ENCODE data around the gene PCCA.

PCCA gene

DNA sequence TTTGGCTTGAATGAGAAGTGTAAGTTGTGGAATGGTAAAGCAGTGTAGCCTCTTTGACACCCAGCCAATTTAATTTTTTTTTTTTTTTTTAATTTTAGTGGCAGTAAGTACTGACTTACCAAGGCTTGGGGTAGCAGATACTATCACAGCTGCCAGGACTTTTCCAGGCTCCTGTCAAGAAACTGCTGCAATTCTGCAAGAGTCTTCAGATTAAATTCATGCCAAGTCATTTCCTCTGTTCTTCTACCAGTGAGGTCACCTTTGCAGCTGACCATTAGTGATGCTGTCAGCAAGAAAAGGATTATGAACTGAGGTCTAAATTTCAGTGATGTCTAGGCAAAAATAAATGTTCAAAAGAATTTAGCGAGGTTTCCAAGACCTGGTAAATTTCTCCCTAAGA lies 408.5 kb downstream of the PCCA start:
- TF ChIP-seq TOX (CRISPR knock-in tag; IDR thresholded peaks at IDR 0.05; ENCODE audit: borderline replicate concordance): no peak
- TF ChIP-seq PPARA (CRISPR knock-in tag; IDR thresholded peaks at IDR 0.05; ENCODE audit: borderline replicate concordance): no peak
- TF ChIP-seq, protein P1, sequence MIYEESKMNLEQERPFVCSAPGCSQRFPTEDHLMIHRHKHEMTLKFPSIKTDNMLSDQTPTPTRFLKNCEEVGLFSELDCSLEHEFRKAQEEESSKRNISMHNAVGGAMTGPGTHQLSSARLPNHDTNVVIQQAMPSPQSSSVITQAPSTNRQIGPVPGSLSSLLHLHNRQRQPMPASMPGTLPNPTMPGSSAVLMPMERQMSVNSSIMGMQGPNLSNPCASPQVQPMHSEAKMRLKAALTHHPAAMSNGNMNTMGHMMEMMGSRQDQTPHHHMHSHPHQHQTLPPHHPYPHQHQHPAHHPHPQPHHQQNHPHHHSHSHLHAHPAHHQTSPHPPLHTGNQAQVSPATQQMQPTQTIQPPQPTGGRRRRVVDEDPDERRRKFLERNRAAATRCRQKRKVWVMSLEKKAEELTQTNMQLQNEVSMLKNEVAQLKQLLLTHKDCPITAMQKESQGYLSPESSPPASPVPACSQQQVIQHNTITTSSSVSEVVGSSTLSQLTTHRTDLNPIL (CRISPR knock-in tag; IDR thresholded peaks at IDR 0.05; ENCODE audit: low read depth): no peak
- TF ChIP-seq, protein P2, sequence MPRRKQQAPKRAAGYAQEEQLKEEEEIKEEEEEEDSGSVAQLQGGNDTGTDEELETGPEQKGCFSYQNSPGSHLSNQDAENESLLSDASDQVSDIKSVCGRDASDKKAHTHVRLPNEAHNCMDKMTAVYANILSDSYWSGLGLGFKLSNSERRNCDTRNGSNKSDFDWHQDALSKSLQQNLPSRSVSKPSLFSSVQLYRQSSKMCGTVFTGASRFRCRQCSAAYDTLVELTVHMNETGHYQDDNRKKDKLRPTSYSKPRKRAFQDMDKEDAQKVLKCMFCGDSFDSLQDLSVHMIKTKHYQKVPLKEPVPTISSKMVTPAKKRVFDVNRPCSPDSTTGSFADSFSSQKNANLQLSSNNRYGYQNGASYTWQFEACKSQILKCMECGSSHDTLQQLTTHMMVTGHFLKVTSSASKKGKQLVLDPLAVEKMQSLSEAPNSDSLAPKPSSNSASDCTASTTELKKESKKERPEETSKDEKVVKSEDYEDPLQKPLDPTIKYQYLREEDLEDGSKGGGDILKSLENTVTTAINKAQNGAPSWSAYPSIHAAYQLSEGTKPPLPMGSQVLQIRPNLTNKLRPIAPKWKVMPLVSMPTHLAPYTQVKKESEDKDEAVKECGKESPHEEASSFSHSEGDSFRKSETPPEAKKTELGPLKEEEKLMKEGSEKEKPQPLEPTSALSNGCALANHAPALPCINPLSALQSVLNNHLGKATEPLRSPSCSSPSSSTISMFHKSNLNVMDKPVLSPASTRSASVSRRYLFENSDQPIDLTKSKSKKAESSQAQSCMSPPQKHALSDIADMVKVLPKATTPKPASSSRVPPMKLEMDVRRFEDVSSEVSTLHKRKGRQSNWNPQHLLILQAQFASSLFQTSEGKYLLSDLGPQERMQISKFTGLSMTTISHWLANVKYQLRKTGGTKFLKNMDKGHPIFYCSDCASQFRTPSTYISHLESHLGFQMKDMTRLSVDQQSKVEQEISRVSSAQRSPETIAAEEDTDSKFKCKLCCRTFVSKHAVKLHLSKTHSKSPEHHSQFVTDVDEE (CRISPR knock-in tag; IDR thresholded peaks at IDR 0.05): no peak
- TF ChIP-seq, protein P3, sequence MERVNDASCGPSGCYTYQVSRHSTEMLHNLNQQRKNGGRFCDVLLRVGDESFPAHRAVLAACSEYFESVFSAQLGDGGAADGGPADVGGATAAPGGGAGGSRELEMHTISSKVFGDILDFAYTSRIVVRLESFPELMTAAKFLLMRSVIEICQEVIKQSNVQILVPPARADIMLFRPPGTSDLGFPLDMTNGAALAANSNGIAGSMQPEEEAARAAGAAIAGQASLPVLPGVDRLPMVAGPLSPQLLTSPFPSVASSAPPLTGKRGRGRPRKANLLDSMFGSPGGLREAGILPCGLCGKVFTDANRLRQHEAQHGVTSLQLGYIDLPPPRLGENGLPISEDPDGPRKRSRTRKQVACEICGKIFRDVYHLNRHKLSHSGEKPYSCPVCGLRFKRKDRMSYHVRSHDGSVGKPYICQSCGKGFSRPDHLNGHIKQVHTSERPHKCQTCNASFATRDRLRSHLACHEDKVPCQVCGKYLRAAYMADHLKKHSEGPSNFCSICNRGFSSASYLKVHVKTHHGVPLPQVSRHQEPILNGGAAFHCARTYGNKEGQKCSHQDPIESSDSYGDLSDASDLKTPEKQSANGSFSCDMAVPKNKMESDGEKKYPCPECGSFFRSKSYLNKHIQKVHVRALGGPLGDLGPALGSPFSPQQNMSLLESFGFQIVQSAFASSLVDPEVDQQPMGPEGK (CRISPR knock-in tag; IDR thresholded peaks at IDR 0.05; ENCODE audit: borderline replicate concordance): no peak
- TF ChIP-seq ARNTL (CRISPR knock-in tag; IDR thresholded peaks at IDR 0.05; ENCODE audit: borderline replicate concordance, low read depth): no peak
- TF ChIP-seq ZC3H10 (CRISPR knock-in tag; IDR thresholded peaks at IDR 0.05): no peak
- TF ChIP-seq GLIS3 (CRISPR knock-in tag; IDR thresholded peaks at IDR 0.05): no peak
- TF ChIP-seq ZNF565 (CRISPR knock-in tag; conservative IDR thresholded peaks at IDR 0.05; ENCODE audit: low read depth): no peak
- TF ChIP-seq BACH2 (CRISPR knock-in tag; IDR thresholded peaks at IDR 0.05; ENCODE audit: borderline replicate concordance): no peak
- no peak for TF ChIP-seq ESRRG (CRISPR knock-in tag; IDR thresholded peaks at IDR 0.05)
- no peak for TF ChIP-seq ISL1 (CRISPR knock-in tag; IDR thresholded peaks at IDR 0.05)
- TF ChIP-seq, protein P4, sequence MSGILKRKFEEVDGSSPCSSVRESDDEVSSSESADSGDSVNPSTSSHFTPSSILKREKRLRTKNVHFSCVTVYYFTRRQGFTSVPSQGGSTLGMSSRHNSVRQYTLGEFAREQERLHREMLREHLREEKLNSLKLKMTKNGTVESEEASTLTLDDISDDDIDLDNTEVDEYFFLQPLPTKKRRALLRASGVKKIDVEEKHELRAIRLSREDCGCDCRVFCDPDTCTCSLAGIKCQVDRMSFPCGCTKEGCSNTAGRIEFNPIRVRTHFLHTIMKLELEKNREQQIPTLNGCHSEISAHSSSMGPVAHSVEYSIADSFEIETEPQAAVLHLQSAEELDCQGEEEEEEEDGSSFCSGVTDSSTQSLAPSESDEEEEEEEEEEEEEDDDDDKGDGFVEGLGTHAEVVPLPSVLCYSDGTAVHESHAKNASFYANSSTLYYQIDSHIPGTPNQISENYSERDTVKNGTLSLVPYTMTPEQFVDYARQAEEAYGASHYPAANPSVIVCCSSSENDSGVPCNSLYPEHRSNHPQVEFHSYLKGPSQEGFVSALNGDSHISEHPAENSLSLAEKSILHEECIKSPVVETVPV (CRISPR knock-in tag; IDR thresholded peaks at IDR 0.05): no peak
- TF ChIP-seq ZNF70 (CRISPR knock-in tag; IDR thresholded peaks at IDR 0.05): no peak
- no peak for TF ChIP-seq SNAI2 (CRISPR knock-in tag; IDR thresholded peaks at IDR 0.05)
- TF ChIP-seq ZFP3 (CRISPR knock-in tag; IDR thresholded peaks at IDR 0.05): no peak
- TF ChIP-seq CSDC2 (CRISPR knock-in tag; IDR thresholded peaks at IDR 0.05): no peak
- no peak for TF ChIP-seq RARB (CRISPR knock-in tag; IDR thresholded peaks at IDR 0.05)
- TF ChIP-seq OSR1 (CRISPR knock-in tag; IDR thresholded peaks at IDR 0.05): no peak
- ATAC-seq: peak; percentile 80

DNA sequence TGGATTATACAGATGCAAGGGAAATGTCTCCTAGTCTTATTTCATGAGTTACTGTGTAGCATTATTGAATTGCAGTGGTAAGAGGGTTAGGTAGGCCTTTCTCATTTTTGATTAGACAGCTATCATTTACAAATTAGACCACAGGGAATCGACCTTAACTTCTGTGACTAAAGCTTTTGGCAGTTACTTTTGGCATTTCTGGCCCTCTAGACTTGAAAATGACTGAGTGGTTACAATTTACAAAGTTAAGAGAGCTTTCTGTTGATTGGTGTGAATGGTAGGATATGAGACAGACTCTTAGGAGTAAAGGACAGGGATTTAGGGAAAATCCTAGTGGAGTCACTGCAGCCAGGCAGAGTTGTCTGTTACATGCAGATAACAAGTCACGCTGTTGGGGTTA lies 413.6 kb downstream of the PCCA start:
- peak; percentile 42 for ATAC-seq
- TF ChIP-seq TCF4 (CRISPR knock-in tag; IDR thresholded peaks at IDR 0.05; ENCODE audit: borderline replicate concordance): no peak

DNA sequence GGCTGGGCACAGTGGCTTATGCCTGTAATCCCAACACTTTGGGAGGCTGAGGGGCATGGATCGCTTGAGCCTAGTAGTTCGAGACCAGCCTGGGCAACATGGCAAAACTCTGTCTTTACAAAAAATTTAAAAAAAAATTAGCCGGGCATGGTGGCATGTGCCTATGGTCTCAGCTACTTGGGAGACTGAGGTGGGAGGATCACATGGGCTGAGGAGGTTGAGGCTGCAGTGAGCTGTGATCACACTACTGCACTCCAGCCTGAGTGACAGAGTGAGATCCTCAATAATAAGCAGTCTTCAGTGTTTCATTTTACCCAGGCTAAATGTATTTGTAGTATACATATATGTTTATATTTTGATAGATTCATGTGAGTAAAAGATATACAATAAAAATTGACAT lies 414.7 kb downstream of the PCCA start:
- TF ChIP-seq, protein P1 (CRISPR knock-in tag; IDR thresholded peaks at IDR 0.05; ENCODE audit: low read depth): no peak
- TF ChIP-seq OSR1 (CRISPR knock-in tag; IDR thresholded peaks at IDR 0.05) (no peak), PPARA (CRISPR knock-in tag; IDR thresholded peaks at IDR 0.05; ENCODE audit: borderline replicate concordance) (no peak), GLIS3 (CRISPR knock-in tag; IDR thresholded peaks at IDR 0.05) (no peak), ZNF8 (CRISPR knock-in tag; IDR thresholded peaks at IDR 0.05) (no peak), ZNF70 (CRISPR knock-in tag; IDR thresholded peaks at IDR 0.05) (no peak), RARB (CRISPR knock-in tag; IDR thresholded peaks at IDR 0.05) (no peak), SNAI2 (CRISPR knock-in tag; IDR thresholded peaks at IDR 0.05) (no peak), ZFP3 (CRISPR knock-in tag; IDR thresholded peaks at IDR 0.05) (no peak), TCF4 (CRISPR knock-in tag; IDR thresholded peaks at IDR 0.05; ENCODE audit: borderline replicate concordance) (no peak), ZNF565 (CRISPR knock-in tag; conservative IDR thresholded peaks at IDR 0.05; ENCODE audit: low read depth) (no peak), ARNTL (CRISPR knock-in tag; IDR thresholded peaks at IDR 0.05; ENCODE audit: borderline replicate concordance, low read depth) (no peak)
- TF ChIP-seq, protein P3 (CRISPR knock-in tag; IDR thresholded peaks at IDR 0.05; ENCODE audit: borderline replicate concordance): no peak
- TF ChIP-seq, protein P4 (CRISPR knock-in tag; IDR thresholded peaks at IDR 0.05): no peak
- no peak for ATAC-seq

All from SK-N-SH treated with all-trans-retinoic acid at 6 μM for 48 hours (cell line).